Stimulated activated memory B cell treated with anti-CD40 and anti-IgM and Interleukin-4, amounts not matched to agents 10 μg/mL and 1 μg/mL and 100 μg/mL, for 72 hours (primary cell): ENCODE results near the gene HDGF.

Source experiments
- ATAC-seq: fragments of 150-1000 bp; cut with Tn5 transposase; 2 replicates; pipeline ENCODE4 v1.10.0; 2021
- H3K27ac Mint-ChIP-seq: one replicate; pipeline ENCODE4 v1.8.0; 2022; ENCODE audit warnings: mild to moderate bottlenecking, mixed read lengths
- H3K27me3 Mint-ChIP-seq: one replicate; pipeline ENCODE4 v1.8.0; 2022; ENCODE audit warnings: mixed read lengths
- H3K36me3 Mint-ChIP-seq: one replicate; pipeline ENCODE4 v1.8.0; 2022; ENCODE audit warnings: mixed read lengths
- H3K4me1 Mint-ChIP-seq: one replicate; pipeline ENCODE4 v1.8.0; 2022; ENCODE audit warnings: mixed read lengths
- H3K4me3 Mint-ChIP-seq: one replicate; pipeline ENCODE4 v1.8.0; 2022; ENCODE audit warnings: mild to moderate bottlenecking, moderate library complexity, mixed read lengths
- H3K9me3 Mint-ChIP-seq: one replicate; pipeline ENCODE4 v1.8.0; 2022; ENCODE audit warnings: mixed read lengths

The HDGF gene

GRCh38 chr1:156744344-156744743, 7.1 kb downstream of the HDGF start:
- H3K27ac Mint-ChIP-seq: no peak overlapping the region
- no peak overlapping the region for H3K4me3 Mint-ChIP-seq
- H3K9me3 Mint-ChIP-seq: no peaks in the 10 kb centered on the region
- H3K36me3 Mint-ChIP-seq: peaks cover 56% of the 10 kb centered on the region
- H3K27me3 Mint-ChIP-seq: no peaks in the 10 kb centered on the region
- peaks cover 72% of the 10 kb centered on the region for H3K4me1 Mint-ChIP-seq
- no peak for ATAC-seq

- Mint-ChIP-seq H3K4me3 (no peak overlapping the region), H3K4me1 (peaks cover 72% of the 10 kb centered on the region), H3K27ac (peak overlapping the region; percentile 11), H3K36me3 (peaks cover 60% of the 10 kb centered on the region), H3K9me3 (no peaks in the 10 kb centered on the region), H3K27me3 (no peaks in the 10 kb centered on the region)
- ATAC-seq: no peak
Measured at GRCh38 chr1:156743367-156744302, 7.8 kb downstream of the HDGF start.

- Mint-ChIP-seq H3K4me1 (peaks cover 68% of the 10 kb centered on the region), H3K4me3 (no peak overlapping the region), H3K27me3 (no peaks in the 10 kb centered on the region), H3K36me3 (peaks cover 68% of the 10 kb centered on the region), H3K9me3 (no peaks in the 10 kb centered on the region), H3K27ac (peak overlapping the region; percentile 94)
- no peak for ATAC-seq
Measured at GRCh38 chr1:156742801-156743200, 8.7 kb downstream of the HDGF start.

GRCh38 chr1:156742017-156742416, 9.5 kb downstream of the HDGF start:
- Mint-ChIP-seq H3K4me3 (peak overlapping the region; percentile 94), H3K27ac (peak overlapping the region; percentile 94), H3K9me3 (no peaks in the 10 kb centered on the region), H3K4me1 (peaks cover 61% of the 10 kb centered on the region), H3K36me3 (peaks cover 76% of the 10 kb centered on the region), H3K27me3 (no peaks in the 10 kb centered on the region)
- ATAC-seq: no peak

- H3K4me1 Mint-ChIP-seq: peaks cover 57% of the 10 kb centered on the region
- no peaks in the 10 kb centered on the region for H3K27me3 Mint-ChIP-seq
- peak overlapping the region; percentile 94 for H3K27ac Mint-ChIP-seq
- H3K4me3 Mint-ChIP-seq: peak overlapping the region; percentile 94
- no peak for ATAC-seq
- H3K36me3 Mint-ChIP-seq: peaks cover 76% of the 10 kb centered on the region
- no peaks in the 10 kb centered on the region for H3K9me3 Mint-ChIP-seq
Measured at GRCh38 chr1:156741481-156741983, 9.9 kb downstream of the HDGF start.

GRCh38 chr1:156740741-156741480, 10.6 kb downstream of the HDGF start, which contains the start of gene MRPL24:
Gene MRPL24, minus strand, starts transcription at chr1:156741088. Its CDS starts 2,384 bp downstream, at chr1:156738704.
- no peaks in the 10 kb centered on the region for H3K9me3 Mint-ChIP-seq
- H3K4me3 Mint-ChIP-seq: peak within 1 kb of the TSS; percentile 94
- peak; percentile 95 for ATAC-seq
- peaks cover 50% of the 10 kb centered on the region for H3K4me1 Mint-ChIP-seq
- H3K36me3 Mint-ChIP-seq: peaks cover 75% of the 10 kb centered on the region
- no peaks in the 10 kb centered on the region for H3K27me3 Mint-ChIP-seq
- peak within 1 kb of the TSS; percentile 94 for H3K27ac Mint-ChIP-seq

GRCh38 chr1:156740237-156740740, 11.2 kb downstream of the HDGF start:
- H3K4me1 Mint-ChIP-seq: peaks cover 44% of the 10 kb centered on the region
- H3K27ac Mint-ChIP-seq: peak overlapping the region; percentile 94
- no peaks in the 10 kb centered on the region for H3K9me3 Mint-ChIP-seq
- peaks cover 75% of the 10 kb centered on the region for H3K36me3 Mint-ChIP-seq
- H3K4me3 Mint-ChIP-seq: peak overlapping the region; percentile 94
- H3K27me3 Mint-ChIP-seq: no peaks in the 10 kb centered on the region
- ATAC-seq: no peak

- Mint-ChIP-seq H3K9me3 (no peaks in the 10 kb centered on the region), H3K4me3 (no peak overlapping the region), H3K27ac (no peak overlapping the region), H3K36me3 (peaks cover 63% of the 10 kb centered on the region), H3K4me1 (peaks cover 38% of the 10 kb centered on the region), H3K27me3 (no peaks in the 10 kb centered on the region)
- ATAC-seq: no peak
Measured at GRCh38 chr1:156738916-156739315, 12.6 kb downstream of the HDGF start.

GRCh38 chr1:156738407-156738806, 13.1 kb downstream of the HDGF start:
- Mint-ChIP-seq H3K4me3 (no peak overlapping the region), H3K9me3 (no peaks in the 10 kb centered on the region), H3K36me3 (peaks cover 58% of the 10 kb centered on the region), H3K27ac (no peak overlapping the region), H3K27me3 (no peaks in the 10 kb centered on the region), H3K4me1 (peaks cover 33% of the 10 kb centered on the region)
- ATAC-seq: no peak

GRCh38 chr1:156733989-156734584, 17.4 kb downstream of the HDGF start:
- peaks cover 39% of the 10 kb centered on the region for H3K36me3 Mint-ChIP-seq

GRCh38 chr1:156728599-156729462, 22.6 kb downstream of the HDGF start, which contains the start of gene ISG20L2:
Gene ISG20L2, minus strand, starts transcription at chr1:156728766. Its CDS starts 1,114 bp downstream, at chr1:156727652.
- no peak within 1 kb of the TSS for H3K27ac Mint-ChIP-seq
- H3K36me3 Mint-ChIP-seq: peaks cover 20% of the 10 kb centered on the region
- H3K9me3 Mint-ChIP-seq: no peaks in the 10 kb centered on the region
- ATAC-seq: peak; percentile 98
- H3K4me3 Mint-ChIP-seq: no peak within 1 kb of the TSS
- no peaks in the 10 kb centered on the region for H3K27me3 Mint-ChIP-seq
- H3K4me1 Mint-ChIP-seq: peaks cover 33% of the 10 kb centered on the region

More at GRCh38 chr1:156733989-156734584, 17.4 kb downstream of the HDGF start:
- H3K27me3 Mint-ChIP-seq: no peaks in the 10 kb centered on the region
- ATAC-seq: no peak
- H3K27ac Mint-ChIP-seq: no peak overlapping the region
- H3K4me3 Mint-ChIP-seq: no peak overlapping the region
- H3K9me3 Mint-ChIP-seq: no peaks in the 10 kb centered on the region
- peaks cover 29% of the 10 kb centered on the region for H3K4me1 Mint-ChIP-seq

GRCh38 chr1:156727926-156728598, 23.4 kb downstream of the HDGF start, which contains the start of gene METTL25B:
Gene METTL25B, plus strand, starts transcription at chr1:156728469. Its CDS starts 636 bp downstream, at chr1:156729105.
- no peaks in the 10 kb centered on the region for H3K27me3 Mint-ChIP-seq
- no peak within 1 kb of the TSS for H3K27ac Mint-ChIP-seq
- H3K9me3 Mint-ChIP-seq: no peaks in the 10 kb centered on the region
- H3K36me3 Mint-ChIP-seq: peaks cover 23% of the 10 kb centered on the region
- peak; percentile 85 for ATAC-seq
- peaks cover 38% of the 10 kb centered on the region for H3K4me1 Mint-ChIP-seq
- H3K4me3 Mint-ChIP-seq: no peak within 1 kb of the TSS

- peaks cover 23% of the 10 kb centered on the region for H3K36me3 Mint-ChIP-seq
- no peak overlapping the region for H3K27ac Mint-ChIP-seq
- no peak for ATAC-seq
- H3K4me1 Mint-ChIP-seq: peaks cover 33% of the 10 kb centered on the region
- no peak overlapping the region for H3K4me3 Mint-ChIP-seq
- H3K9me3 Mint-ChIP-seq: no peaks in the 10 kb centered on the region
- no peaks in the 10 kb centered on the region for H3K27me3 Mint-ChIP-seq
Measured at GRCh38 chr1:156727492-156727891, 24.0 kb downstream of the HDGF start.
